A673 (cell line): ENCODE results near the gene PML.

Experiments
- CTCF ChIP-seq: fragments of 300-800, 200-600 bp; sonication (generic); conservative IDR thresholded peaks from 2 replicates; pipeline ENCODE4 v1.5.1; 2017; ENCODE audit warnings: low read depth, mild to moderate bottlenecking, antibody characterized with exemption, low read length, moderate library complexity, mixed read lengths
- EZH2 ChIP-seq: fragments of 200-600 bp; sonication (generic); IDR thresholded peaks from 2 replicates; pipeline ENCODE4 v1.6.1; 2017; ENCODE audit warnings: borderline replicate concordance, low read depth, mild to moderate bottlenecking, mixed read lengths, antibody characterized with exemption, low read length; ENCODE audit not compliant: poor library complexity, severe bottlenecking

GRCh38 chr15:74055804-74056203, 61.3 kb downstream of the PML start:
- TF ChIP-seq CTCF: no peak
- no peak for TF ChIP-seq EZH2
